Ascending aorta (tissue), 2 donors: ENCODE measurements around the gene PRKD3. TPM values are rescaled to one million over a fixed set of nuclear protein-coding genes. Genes with fewer than 3 reads are reported as not detected.

Experiments used
- DNase-seq, 2 donors: peaks; one replicate each; pipeline ENCODE4 v3.0.0-alpha.2; 2019; ENCODE audit warnings: low spot score in 2 of 2
- H3K27ac ChIP-seq, 2 donors: fragments of 200-600 bp; sonication (generic); one replicate each; pipeline ENCODE4 v1.5.1; 2016 to 2017; ENCODE audit warnings: mild to moderate bottlenecking in 1 of 2
- H3K27me3 ChIP-seq: fragments of 200-600 bp; sonication (generic); one replicate; pipeline ENCODE4 v1.5.1; 2017
- H3K36me3 ChIP-seq, 2 donors: fragments of 200-600 bp; sonication (generic); one replicate each; pipeline ENCODE4 v1.5.1; 2016
- H3K4me1 ChIP-seq, 2 donors: fragments of 200-600 bp; sonication (generic); one replicate each; pipeline ENCODE4 v1.5.1; 2016 to 2017; ENCODE audit warnings: mild to moderate bottlenecking in 1 of 2
- H3K4me3 ChIP-seq, 2 donors: fragments of 200-600 bp; sonication (generic); one replicate each; pipeline ENCODE4 v1.5.1; 2016 to 2017; ENCODE audit warnings: mild to moderate bottlenecking in 1 of 2
- H3K9me3 ChIP-seq, 2 donors: fragments of 200-600 bp; sonication (generic); one replicate each; pipeline ENCODE4 v1.5.1; 2016
- intact Hi-C: fragments of 100-400 bp; cut with DNase I; formaldehyde crosslinking; loops from one replicate; pipeline ENCODE4 v1.15.1; 2023
- total RNA-seq: library from RNA; depleted of rRNA; stranded (reverse); fragments of >200 nt; gene quantifications from one replicate; pipeline ENCODE4 v1.1.0, GENCODE V29; 2016
- TF ChIP-seq, protein P1 (sequence below), 3 experiments: fragments of 200-600 bp in 2 of 3; fragments of 450-650 bp in 1 of 3; sonication (generic) in 2 of 3; IDR thresholded peaks; one replicate each; pipeline ENCODE4 v1.5.1; 2016 to 2019; ENCODE audit warnings: antibody characterized with exemption in 3 of 3, mild to moderate bottlenecking in 1 of 3, moderate library complexity in 1 of 3

The PRKD3 gene
- total RNA-seq, 1 donor from 2014 or later = 14.0 TPM

DNA sequence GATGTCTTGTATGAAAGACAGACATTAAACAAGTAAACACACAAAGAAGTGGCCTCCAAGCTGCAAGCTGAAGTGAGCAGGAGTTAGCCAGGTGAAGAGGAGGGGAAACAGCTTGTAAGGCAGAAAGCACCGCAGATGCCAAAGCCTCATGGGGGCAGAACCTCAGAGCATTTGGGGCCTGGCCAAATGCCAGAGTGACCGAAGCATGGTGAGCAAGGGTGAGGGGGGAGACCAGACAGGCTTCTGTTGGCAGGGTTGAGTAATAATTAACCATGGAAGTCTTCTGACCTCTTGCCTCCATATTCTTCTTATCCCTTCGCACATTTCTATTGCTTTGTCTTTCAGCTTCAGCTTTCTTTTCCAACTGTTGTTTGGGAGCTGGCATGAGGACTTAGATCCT, 25.4 kb upstream of the PRKD3 start:
- H3K36me3 ChIP-seq = no peaks in the 10 kb centered on the region
- H3K27me3 ChIP-seq = no peaks in the 10 kb centered on the region
- H3K4me3 ChIP-seq = no peak overlapping the region
- intact Hi-C loops = no loop called here
- H3K9me3 ChIP-seq = no peaks in the 10 kb centered on the region
- no peak overlapping the region for H3K27ac ChIP-seq
- TF ChIP-seq, protein P1, sequence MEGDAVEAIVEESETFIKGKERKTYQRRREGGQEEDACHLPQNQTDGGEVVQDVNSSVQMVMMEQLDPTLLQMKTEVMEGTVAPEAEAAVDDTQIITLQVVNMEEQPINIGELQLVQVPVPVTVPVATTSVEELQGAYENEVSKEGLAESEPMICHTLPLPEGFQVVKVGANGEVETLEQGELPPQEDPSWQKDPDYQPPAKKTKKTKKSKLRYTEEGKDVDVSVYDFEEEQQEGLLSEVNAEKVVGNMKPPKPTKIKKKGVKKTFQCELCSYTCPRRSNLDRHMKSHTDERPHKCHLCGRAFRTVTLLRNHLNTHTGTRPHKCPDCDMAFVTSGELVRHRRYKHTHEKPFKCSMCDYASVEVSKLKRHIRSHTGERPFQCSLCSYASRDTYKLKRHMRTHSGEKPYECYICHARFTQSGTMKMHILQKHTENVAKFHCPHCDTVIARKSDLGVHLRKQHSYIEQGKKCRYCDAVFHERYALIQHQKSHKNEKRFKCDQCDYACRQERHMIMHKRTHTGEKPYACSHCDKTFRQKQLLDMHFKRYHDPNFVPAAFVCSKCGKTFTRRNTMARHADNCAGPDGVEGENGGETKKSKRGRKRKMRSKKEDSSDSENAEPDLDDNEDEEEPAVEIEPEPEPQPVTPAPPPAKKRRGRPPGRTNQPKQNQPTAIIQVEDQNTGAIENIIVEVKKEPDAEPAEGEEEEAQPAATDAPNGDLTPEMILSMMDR (IDR thresholded peaks at IDR 0.05) = no peak
- DNase-seq = no peak
- peaks cover 2% of the 10 kb centered on the region in 2 donors for H3K4me1 ChIP-seq

DNA sequence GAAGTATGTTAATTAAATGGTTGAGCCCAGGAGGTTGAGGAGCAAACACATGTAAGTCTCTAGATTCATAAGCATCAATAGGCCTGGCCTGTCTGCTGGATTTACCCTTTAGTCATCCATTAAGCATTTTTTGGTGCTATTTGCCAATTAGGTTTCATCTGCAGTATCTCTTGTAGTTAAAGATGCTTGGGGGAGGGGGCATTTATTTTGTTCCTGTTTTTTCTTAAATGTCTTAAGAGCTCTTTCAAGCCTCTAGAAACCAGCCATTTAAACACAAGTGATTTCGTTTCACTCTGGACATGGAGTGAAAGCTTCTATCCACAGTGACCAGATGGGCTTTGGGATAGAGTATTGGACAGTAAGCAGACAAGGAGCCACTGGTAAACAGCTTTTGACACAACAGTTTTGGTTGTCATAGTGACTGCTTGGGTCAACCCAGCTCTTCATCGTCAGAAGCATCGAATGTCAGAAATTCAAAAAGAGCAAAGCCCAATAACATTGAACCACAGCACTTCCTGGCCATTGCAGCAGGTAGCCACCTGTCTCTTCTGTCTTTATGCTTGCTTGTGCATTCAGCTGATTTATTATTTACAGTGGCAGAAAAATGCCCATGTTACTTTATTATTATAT, 24.7 kb upstream of the PRKD3 start:
- Histone ChIP-seq H3K27ac (no peak overlapping the region), H3K4me3 (no peak overlapping the region), H3K9me3 (no peaks in the 10 kb centered on the region), H3K27me3 (no peaks in the 10 kb centered on the region), H3K36me3 (no peaks in the 10 kb centered on the region), H3K4me1 (peaks cover 3 to 4% of the 10 kb centered on the region in 2 donors)
- TF ChIP-seq, protein P1 (IDR thresholded peaks at IDR 0.05) = no peak
- intact Hi-C loops = no loop called here
- no peak for DNase-seq

DNA sequence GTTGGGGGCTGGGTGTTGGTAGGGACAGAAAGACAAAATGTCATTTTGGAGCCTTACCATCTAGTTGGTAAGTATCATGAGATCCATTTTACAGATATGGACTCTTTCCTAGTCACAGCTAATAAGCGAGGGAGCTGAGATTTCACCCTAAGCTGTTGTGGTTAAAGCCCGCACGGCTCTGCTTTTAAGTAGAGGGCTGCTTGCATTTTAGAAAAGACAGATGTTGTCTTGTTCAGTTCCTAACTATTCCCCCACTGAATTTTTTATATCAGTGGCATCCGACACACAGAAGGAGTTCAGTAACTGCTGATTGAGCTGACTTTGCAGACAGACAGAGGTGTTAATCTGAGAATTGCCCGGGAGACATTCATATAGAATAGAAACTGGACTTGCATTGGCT, 23.5 kb upstream of the PRKD3 start:
- DNase-seq = no peak
- no peaks in the 10 kb centered on the region for H3K36me3 ChIP-seq
- H3K4me3 ChIP-seq = no peak overlapping the region
- intact Hi-C loops = no loop called here
- H3K9me3 ChIP-seq = no peaks in the 10 kb centered on the region
- no peak overlapping the region for H3K27ac ChIP-seq
- TF ChIP-seq, protein P1 (IDR thresholded peaks at IDR 0.05) = no peak
- no peaks in the 10 kb centered on the region for H3K27me3 ChIP-seq
- peaks cover 3 to 4% of the 10 kb centered on the region in 2 donors for H3K4me1 ChIP-seq

DNA sequence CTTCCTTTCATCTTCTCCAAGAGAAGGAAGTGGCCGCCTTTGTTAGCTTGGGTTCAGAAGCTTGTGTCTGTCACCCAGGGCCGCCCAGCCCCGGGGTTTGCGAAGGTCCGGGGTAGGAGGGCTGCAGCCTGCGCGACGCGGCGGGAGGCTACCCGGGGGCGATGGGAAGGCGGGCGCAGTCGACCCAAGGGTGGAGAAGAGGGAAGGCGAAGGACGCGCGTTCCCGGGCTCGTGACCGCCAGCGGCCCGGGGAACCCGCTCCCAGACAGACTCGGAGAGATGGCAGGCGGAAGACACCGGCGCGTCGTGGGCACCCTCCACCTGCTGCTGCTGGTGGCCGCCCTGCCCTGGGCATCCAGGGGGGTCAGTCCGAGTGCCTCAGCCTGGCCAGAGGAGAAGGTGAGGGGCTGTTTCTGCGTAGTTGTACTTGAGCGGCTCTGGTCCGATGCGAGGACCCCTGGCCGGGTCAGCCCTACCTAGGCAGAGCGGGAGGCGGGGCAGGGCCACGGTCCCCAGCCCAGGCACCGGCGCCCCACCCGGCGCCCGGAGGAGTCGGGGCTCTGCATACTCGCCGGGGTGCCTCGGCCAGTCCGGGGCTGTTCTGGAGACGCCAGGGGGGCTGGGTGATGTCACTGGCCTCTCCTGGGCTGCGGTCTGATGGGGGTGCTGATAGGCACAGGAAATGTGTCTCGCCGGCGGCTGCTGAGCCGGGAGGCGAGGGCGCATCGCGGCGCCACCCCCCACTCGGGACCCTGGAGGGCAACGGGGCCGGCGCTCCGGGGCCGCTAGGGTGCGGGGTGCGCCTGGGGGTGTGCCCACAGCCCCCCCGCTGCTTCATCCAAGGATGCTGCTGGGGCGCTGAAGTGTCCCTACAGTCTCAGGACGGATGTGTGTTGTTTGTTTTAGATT, 20.1 kb upstream of the PRKD3 start, which contains the start of gene QPCT:
QPCT (plus strand) TSS at position 178 of the 909 bp plus-strand sequence; CDS start at position 280, 102 bp downstream.
- H3K9me3 ChIP-seq = no peaks in the 10 kb centered on the region
- peak within 1 kb of the TSS in 1 of 2 donors; percentile 18 for H3K27ac ChIP-seq
- H3K4me1 ChIP-seq = peaks cover 3 to 4% of the 10 kb centered on the region in 2 donors
- H3K4me3 ChIP-seq = peak within 1 kb of the TSS; percentile 70 to 71
- intact Hi-C loops = no loop called here
- TF ChIP-seq, protein P1 (IDR thresholded peaks at IDR 0.05) = no peak
- H3K27me3 ChIP-seq = no peaks in the 10 kb centered on the region
- no peaks in the 10 kb centered on the region for H3K36me3 ChIP-seq
- peak in 1 of 2 donors; percentile 80 for DNase-seq

DNA sequence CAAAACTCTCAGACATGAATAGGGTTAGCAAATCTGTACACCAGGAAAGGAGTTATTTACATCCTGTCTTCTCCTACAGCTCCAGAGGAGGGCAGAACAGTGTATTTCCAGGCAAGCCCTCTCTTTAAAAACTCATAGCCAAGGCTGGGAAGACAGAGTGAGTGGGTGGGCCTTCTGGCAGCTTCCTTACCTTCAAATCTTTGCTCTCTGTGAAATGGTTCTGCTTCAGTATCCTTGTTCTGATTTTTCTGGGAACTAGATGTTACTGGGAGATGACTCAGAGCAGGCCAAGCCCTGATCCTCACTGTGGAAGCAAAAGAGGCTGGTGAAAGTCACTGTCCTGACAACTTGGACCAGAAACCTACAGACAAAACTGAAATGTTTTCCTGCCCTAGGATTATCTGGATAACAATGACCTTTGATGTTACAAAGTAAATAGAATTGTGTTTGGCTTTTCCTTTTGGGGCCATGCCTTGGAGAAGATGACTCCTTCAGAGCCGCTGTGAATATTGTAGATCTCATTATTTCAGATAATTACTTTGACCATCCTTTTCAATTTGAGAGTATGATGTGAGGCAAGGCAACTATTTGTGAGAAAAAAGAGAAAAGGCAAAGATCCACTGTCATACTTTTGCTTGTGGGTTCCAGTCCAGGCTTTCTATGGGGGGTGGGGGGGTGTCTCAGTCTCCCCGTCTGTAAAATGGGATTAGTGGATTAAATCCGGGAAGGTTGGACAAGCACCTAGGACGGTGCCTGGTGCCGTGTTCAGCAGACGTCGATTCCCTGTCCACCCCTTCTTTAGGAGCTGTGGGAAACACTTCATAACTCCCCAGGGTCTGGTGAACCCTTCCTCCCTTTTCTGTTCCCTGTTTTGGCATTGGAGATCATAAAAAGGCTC, 19.2 kb upstream of the PRKD3 start:
- DNase-seq = no peak
- peak overlapping the region in 1 of 2 donors; percentile 18 for H3K27ac ChIP-seq
- intact Hi-C loops = no loop called here

More for the DNA sequence above, 19.2 kb upstream of the PRKD3 start:
- H3K4me1 ChIP-seq = peaks cover 3 to 4% of the 10 kb centered on the region in 2 donors
- no peaks in the 10 kb centered on the region for H3K36me3 ChIP-seq
- TF ChIP-seq, protein P1 (IDR thresholded peaks at IDR 0.05) = peak in 1 of 3 experiments; percentile 25
- H3K9me3 ChIP-seq = no peaks in the 10 kb centered on the region
- peak overlapping the region; percentile 70 to 71 for H3K4me3 ChIP-seq
- no peaks in the 10 kb centered on the region for H3K27me3 ChIP-seq
